ENCODE data around the gene ERFE.
"Not testable (repeated sequence)": the region's sequence is repeated elsewhere in the genome, so short reads cannot be mapped to it uniquely, and the experiment has no call there.

The ERFE gene

DNA sequence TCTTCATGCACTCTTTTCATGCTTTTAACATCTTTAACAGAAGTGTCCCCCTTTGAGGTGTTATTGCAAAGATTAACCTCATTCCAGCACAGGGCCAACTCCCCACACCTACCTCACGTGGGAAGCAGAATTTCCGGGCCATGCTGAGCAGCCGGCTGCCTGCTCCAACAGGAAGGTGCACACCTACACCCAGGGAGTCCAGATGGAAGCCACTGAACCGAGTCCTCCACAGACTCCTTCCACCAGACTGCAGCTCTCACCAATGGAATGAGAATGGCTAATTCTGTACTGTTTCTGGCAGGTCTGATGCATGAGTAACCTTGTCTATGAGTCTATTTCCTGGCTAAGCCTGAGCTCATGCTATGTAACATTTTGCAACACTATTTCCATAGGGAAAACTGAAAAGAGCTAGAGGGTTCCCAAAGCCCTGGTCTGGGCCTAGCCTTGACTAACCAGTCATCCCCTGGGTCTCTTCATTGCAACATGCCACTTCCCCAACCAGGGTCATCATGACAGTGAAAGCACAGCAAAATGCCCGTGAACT lies 11.0 kb downstream of the ERFE start:
- peak; percentile 95 for DNase-seq (ENCODE audit: low read depth)

DNA sequence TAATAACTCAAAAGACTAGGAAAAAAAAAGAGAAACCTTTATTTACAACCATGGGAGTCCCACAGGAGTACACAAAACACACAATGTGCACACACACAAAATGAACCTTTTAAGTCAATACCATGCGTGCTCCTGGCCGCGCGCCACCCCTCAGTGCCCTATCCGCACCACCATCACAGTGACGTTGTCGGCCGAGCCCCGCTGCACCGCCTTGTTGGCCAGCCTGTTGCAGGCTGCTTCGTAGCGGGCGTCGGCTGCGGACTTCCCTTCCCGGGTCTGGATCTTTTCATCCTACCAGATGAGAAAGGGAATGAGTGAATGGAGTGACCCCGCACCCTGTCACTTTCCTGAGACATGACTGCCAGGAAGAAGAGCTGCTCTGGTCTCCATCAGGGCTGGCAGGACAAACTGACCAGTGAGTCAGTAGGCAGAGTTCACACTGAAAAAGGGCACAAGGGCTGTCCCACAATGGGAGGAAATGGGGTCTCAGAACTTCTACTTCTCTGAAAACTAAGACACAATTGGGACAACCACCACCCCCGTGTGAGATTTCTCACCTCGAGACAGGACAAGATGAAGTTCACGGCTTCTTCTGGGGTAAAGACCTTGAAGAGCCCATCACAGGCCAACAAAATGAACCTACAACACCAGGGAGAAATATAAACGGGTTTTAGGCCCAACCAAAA lies 11.8 kb downstream of the ERFE start:
- DNase-seq (ENCODE audit: low read depth), result no peak

DNA sequence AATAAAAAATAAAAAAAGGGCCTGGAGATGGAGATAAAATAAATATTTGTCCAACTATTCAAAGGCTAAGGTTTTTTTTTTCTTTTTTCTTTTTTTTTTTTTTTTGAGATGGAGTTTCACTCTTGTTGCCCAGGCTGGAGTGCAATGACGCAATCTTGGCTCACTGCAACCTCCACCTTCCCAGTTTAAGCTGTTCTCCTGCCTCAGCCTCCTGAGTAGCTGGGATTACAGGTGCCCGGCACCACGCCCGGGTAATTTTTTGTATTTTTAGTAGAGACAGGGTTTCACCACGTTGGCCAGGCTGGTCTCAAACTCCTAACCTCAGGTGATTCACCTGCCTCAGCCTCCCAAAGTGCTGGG lies 12.3 kb downstream of the ERFE start:
- not testable (repeated sequence) for DNase-seq (ENCODE audit: low read depth)

DNA sequence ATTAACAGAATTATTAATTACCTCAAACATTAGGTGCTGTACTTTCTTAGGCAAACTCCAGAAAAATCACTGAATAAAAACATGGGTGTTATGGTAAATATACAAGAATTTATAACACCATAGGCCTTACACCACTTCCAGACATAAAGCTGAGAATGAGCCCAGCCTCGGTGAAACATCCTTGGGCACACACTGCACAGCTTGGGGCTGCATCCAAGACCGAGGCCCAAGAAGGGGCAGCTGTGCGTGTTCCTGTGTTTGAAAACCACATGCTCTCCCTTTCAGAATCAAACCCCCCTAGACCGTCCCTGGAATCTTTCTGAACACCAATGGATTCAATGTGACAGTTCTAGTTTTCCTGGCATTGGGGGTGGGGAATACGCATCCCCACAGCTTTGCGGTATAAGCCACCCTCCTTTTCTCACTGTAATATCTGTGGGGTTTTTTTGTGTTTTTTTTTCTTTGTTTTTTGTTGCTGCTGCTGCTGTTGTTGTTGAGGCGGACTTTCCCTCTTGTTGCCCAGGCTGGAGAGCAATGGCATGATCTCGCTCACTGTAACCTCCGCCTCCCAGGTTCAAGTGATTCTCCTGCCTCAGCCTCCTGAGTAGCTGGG lies 12.9 kb downstream of the ERFE start:
- no peak for DNase-seq (ENCODE audit: low read depth)

DNA sequence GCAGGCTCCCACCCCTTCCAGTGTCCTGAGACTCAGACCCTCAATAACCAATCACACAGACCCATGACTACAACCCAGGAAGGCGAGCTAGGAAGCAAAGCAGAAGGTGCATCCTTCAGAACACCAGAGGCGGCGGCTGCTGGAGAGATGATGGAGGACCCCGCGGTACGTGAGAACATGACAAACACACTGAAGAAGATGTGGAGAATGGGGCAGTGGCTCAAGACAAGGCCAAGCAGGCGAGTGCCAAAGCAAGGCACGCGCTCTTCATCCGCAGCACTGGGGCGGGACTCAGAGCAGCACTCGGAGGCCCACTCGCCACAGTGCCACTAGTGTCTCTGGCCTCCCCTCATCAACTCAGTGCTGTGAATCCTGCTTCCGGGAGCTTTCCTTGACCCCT lies 13.7 kb downstream of the ERFE start:
- DNase-seq (ENCODE audit: low read depth), result no peak

DNA sequence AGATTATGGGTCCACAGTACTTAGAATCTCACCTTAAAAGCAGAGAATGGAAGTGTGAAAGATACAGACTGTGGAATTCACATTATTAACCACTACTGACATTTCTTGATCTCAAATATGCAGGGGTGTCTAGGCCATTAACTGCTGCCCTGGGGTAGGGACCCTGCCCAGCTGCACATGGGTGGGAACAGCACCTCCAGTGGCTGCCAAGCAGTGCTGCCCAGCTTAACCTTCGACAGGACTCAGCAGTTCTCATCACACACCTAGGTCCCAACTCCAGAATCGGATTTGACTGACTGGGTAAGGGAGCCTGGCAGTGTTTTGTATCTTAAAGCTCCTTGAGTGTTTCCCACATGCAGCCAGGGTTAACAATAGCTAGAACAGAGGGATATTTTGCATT lies 14.9 kb downstream of the ERFE start:
- no peak for DNase-seq (ENCODE audit: low read depth)

DNA sequence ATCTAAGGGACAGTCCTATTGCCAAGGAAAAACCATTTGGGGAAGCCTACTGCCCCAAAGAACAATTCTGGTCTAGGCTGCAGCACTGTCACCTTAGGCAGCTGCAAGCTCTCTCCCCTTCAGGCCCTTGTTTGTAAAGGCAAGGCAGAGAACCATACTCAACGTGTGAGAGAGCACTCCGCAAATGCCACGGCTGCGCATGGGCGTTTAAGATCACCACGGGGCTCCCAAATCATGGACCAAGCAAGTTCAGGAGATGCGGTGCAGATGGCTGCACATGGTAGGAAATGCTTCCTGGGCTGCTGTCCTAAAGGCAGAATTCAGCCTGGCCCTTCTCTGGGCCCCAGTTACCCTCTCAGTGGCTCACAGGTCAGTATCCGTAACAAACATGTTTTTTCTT lies 15.5 kb downstream of the ERFE start:
- DNase-seq (ENCODE audit: low read depth), result no peak

DNA sequence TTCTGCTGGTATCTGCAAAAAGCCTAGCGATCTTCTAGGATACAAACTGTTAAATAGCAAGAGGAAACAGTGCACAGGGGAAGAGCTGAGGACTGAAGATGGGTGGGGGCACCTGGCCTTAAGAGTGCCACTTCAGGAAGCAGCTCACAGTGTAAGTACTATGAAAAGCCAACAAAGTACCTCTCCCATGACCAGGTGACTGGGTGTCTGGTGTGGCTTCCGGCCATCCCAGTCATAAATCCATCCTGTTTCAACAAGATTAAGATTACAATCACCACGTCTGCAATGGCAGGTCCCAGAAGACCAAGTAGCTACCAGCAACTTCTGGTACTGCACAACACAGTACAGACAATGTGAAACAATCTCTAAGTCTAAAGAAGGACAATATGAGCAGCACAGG lies 15.9 kb downstream of the ERFE start:
- no peak for DNase-seq (ENCODE audit: low read depth)

DNA sequence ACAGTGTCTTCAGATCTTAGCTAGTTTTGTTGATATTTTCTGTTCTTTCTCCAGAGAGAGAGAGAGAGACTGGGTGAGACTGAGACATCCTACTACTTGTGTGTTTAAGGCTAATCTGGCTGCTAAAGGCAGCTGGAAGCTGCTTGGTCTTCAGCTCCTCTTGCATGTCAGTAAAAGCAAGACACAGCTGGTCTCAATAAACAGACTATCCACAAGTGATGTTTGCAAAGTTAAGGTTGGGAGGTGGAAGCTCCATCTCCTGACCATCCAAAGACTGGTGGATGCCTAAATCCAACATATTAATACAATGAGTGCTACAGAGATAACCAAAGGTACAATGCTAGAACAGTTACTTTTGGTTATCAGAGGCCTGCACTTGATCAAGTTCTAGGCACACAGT lies 17.8 kb downstream of the ERFE start:
- no peak for DNase-seq (ENCODE audit: low read depth)

DNA sequence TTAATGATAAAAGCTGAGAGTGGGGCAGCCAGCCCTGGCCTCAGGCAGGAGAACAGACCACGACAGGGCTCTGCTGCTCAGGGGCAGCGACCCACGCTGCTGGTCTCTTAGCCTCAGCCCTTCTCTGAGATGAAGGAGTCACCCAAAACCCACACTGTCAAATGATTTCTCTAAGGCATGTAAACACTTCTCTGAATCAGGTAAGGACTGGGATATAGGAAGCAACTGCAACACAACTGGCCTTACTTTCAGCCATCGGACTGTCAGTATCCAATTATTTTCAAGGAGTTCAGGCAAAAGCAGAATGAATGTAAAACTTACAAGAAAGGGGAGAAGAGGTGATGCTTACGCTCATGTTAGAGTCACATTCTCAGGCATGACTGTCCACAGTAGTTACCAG lies 21.8 kb downstream of the ERFE start:
- no peak for DNase-seq (ENCODE audit: low read depth)

DNA sequence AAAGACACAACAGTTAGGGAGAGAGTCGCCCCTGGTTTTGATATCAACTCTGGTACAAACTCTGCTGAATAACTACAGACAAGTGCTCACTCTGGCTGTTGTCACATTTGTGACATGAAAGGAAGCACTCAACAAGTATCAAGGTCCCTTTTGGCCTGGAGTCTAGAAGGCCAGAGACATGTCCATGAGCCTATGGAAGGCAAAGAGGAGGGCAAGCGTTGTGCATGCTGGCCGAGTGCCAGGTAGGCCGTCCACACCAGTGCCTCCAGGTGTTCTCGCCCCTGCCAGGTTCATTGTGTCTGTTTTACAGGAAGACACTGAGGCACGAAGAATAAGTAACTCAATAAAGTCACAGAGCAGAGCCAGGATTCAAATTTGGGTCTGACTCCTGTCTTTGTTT lies 23.6 kb downstream of the ERFE start:
- DNase-seq (ENCODE audit: low read depth), result no peak

DNA sequence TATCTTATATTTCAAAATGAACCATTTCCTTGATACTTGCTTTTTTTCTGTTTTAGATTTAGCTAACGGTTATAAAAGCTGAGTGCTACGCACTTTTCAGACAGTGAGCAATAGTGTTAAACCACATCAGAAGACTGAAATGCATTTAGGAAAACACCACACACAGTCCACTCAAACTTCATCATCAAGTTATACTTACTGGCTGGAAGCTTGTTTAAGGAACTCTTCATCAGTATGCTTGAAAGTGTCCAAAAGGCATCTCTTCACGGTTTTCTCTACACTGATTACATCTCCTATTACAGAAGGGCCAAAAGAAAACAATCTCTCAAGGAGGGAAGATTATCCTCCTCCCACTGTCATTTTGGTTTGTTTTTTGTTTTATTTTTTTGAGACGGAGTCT lies 25.1 kb downstream of the ERFE start:
- DNase-seq (ENCODE audit: low read depth), result no peak

DNA sequence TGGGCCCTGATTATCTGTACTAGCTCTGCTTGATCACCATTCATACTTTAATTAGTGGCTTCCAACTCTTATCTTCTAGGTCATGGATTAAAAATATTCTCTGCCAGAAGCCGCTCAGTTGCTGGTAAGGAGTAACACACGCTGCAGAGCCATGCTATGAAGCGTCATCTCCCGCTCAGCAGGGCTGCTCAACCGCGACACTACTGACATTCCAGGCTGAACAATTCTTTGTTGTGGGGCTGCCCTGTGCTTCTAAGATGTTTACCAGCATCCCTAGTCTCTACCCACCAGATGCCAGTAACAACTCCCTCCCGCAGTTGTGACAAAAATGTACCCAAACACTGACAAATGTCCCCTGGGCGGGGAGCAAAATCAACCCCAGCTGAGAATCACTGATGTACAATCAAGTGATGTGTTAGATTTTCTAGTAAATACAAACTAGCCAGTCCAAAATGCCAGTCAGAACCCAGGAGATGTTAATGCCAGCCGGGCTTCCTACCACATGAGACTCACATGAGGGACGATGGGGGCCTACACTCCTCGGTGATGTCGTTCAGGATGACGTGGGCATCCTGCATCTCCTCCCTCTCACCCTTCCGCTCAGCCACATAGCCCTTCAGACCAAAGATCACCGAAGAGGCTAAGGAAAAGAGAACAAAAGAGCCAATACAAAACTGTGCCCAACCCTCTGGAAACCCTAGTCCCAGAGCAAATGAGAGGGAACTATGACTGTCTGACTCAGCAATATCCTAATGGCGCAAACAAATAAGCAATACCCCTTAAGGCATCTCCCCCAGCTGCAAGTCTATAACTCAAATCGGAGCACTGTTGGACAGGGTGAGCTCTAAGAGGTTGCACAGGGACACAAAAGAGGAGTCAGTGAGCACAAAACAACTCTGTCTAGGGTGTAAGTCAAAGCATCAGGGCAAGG lies 29.1 kb downstream of the ERFE start:
- no peak for DNase-seq (ENCODE audit: low read depth)

DNA sequence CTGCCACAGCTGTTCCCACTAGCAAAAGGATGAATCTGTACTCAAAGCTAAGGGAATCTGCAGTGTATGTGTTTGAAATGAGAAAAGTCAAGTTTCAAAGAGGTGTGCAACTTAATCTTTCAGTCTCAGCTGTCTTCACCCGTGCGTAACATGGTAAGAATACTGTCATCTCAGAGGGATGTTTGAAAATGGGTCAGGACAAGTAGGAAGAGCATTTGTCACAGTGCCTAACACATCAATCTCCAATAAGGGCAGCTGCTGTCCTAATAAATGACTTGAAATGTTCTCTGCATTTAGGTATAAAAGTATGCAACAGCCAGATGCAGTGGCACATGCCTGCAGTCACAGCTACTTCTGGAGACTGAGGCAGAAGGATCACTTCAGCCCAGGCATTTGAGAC lies 31.7 kb downstream of the ERFE start:
- DNase-seq (ENCODE audit: low read depth), result no peak

DNA sequence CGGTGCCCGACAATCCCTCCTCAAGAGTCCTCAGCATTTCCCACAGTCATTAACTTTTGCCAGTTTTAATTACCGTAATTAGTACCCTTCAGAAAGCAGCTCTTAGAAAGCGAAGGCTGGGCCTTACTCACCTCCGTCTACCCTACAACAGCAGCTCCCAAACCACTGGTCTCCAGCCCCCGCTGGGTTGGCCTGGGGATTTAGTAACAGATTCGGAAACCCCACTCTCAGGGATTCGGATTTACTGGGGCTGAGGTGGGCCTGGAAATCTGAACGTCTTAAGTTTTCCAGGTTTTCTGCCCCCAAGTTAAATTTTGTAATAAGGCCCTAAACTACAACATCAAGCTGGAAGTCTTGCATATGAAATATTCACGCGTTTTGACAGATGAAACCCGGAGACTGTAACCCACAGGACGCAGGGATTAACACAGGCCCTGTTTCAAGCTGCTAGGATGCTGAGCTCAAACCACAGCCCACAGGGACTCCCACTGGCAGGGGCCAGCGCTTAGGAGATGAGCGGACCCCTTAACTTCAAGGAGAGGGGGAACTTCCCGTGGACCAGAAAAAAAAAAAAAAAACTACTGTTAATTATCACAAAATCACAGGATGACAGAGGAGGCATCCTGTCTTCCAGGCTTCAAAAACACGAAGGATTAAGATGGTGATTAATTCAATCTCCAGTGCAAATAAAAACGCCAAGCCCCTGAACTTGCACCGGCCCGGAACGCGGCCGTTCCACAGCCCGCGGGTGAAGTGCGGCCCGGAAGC lies 43.7 kb downstream of the ERFE start:
- DNase-seq (ENCODE audit: low read depth), result peak; percentile 51

DNA sequence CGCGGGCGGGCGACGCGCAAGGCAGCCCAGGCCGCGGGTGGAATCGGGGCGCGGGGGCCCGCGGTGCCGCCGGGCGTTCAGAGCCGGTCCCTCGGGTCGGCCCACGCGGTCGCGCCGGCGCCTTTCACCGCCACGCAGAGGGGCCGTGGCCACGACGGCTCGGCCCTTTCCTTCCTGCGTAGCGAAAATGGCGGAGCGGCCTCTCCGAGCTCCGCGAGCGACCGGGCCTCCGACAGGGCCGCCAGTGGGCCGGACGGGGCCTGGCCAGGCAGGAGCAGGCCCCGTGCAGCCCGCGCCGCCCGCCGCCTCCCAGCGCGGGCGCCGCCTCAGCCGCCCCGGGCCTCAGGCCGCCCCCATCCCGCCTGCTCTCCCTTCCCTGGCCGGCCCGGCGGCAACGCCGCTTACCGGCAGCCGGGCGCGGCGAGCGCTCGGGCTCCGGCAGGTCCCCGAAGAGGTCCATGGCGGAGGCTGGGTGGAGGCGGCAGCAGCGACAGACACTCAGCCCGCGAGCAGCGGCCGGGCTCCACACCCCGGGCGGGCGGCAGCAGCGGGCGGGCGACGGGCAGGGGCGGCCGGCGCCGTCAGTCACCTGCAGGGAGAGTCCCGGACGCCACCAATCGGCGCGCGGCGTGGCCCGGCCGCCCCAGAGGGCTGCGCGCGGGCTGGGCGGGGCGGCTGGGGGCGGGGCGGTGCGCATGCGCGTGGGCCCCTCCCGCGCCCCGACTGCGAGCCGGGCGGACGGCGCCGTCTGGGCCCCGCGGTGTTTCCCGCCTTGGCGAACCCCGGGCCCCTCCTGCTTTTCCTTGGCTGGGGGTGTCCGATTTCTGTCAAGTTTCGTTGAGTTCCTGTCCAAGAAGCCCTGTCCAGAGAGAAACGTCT lies 44.6 kb downstream of the ERFE start, which contains the start of gene ILKAP:
ILKAP (minus strand) TSS at position 602 of the 879 bp plus-strand sequence; CDS start at position 460, 142 bp downstream.
- peak; percentile 62 for DNase-seq (ENCODE audit: low read depth)

DNA sequence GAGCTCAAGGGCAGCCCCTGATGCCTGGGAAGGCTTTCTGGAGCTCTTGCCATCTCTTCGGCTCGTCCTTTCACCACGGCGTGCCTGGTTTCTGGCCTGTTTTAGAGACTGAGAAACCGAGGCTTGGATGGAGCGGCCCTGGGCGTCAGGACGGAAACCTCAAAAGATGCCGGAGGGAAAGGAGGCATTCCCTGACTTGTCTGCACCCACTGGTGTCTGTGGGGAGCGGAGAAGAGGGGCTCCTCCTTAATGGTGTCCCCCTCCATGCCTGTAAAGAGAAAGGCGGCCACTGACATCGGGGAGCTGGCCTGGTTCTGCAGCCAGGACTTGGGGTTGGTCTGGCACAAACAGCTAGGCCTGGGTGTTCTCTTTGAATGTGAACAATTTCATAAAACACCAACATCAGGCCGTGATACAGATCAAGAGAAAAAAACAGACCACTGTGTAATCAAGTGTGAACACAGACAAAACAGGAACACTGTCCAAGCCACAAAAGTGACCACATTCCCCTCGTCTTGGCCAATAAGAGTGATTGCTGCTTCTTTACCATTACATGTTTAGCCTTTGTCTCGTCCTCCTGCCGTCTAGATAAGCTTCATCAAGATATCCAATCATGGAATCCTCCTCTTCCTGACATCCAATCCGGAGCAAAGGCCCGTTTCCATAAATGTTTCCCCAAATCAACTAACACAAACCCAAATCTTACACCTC lies 45.4 kb downstream of the ERFE start:
- DNase-seq (ENCODE audit: low read depth), result no peak

DNA sequence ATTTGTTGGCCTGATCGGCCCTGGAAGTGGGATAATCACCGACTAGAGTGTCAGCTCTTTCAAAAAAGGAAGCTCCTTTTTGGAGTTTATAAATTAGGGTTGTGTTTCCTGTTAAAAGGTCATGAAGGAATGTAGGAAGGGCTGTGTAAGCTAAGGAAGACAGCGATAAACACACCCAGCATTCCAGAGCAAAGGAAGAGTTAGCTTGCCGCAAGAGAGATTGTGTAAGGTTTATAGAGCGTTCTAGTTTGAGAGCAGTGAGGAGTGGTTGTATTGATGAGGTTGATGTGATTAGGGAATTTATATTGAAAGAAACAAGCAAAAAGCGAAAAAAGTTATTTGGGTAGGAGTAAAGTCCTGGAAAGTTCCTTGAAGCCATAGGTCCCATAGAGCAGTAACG lies 48.2 kb downstream of the ERFE start:
- peak; percentile 21 for DNase-seq (ENCODE audit: low read depth)

DNA sequence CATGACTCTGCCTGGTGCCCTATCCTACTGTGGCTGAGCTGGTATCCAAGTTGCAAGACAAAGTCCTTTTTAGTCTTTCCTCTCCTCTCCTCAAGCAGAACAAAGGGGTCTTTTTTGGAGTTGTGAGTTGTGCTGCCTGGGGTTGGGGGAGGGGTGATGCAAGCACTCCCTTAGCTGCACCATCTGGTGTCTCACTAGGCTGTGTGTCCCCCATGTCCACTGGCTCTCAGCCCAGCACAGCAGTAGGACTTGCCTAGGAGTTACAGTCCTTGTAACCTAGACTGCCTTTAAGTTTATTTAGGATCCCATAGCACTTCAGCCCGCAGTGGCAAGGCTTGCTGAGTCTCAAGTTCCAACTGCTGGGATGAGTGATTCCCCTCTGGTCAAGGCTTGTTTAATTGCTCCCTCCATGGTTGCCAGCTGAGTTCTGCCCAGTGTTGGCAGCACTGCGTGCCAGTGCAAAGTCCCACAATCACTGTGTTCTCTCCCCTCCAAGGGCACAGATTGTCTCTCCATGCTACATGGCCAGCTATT lies 57.9 kb downstream of the ERFE start:
- DNase-seq (ENCODE audit: low read depth), result no peak
